Fibroblast of peridontal ligament (primary cell): ENCODE results near the gene HUNK.

ENCODE experiments used
- DNase-seq: peaks from one replicate; pipeline ENCODE4 v3.0.0-alpha.2; 2010; ENCODE audit errors: extremely low read depth

Gene HUNK

GRCh38 chr21:31952828-31953227 is 80.0 kb downstream of the HUNK start:
- no peak for DNase-seq

GRCh38 chr21:31957631-31958030 is 84.8 kb downstream of the HUNK start:
- DNase-seq = no peak

GRCh38 chr21:31959881-31960280 is 87.1 kb downstream of the HUNK start:
- DNase-seq = no peak

- DNase-seq = no peak
Observed at GRCh38 chr21:31961027-31961426, 88.2 kb downstream of the HUNK start.

- DNase-seq = no peak
Observed at GRCh38 chr21:31961704-31962103, 88.9 kb downstream of the HUNK start.

GRCh38 chr21:31964692-31965091 is 91.9 kb downstream of the HUNK start:
- DNase-seq = no peak

- no peak for DNase-seq
Observed at GRCh38 chr21:31967334-31967733, 94.5 kb downstream of the HUNK start.

- no peak for DNase-seq
Observed at GRCh38 chr21:31972622-31973021, 99.8 kb downstream of the HUNK start.

- DNase-seq = no peak
Observed at GRCh38 chr21:31973402-31973944, 100.7 kb downstream of the HUNK start.

- no peak for DNase-seq
Observed at GRCh38 chr21:31974454-31974985, 101.7 kb downstream of the HUNK start.

GRCh38 chr21:31975491-31975890 is 102.7 kb downstream of the HUNK start:
- DNase-seq = no peak

GRCh38 chr21:31977816-31978215 is 105.0 kb downstream of the HUNK start:
- DNase-seq = no peak

GRCh38 chr21:31983120-31983519 is 110.3 kb downstream of the HUNK start:
- no peak for DNase-seq

GRCh38 chr21:31983554-31983953 is 110.7 kb downstream of the HUNK start:
- DNase-seq = no peak

GRCh38 chr21:31985398-31985797 is 112.6 kb downstream of the HUNK start:
- no peak for DNase-seq

GRCh38 chr21:31986035-31986856 is 113.4 kb downstream of the HUNK start:
- DNase-seq = no peak

GRCh38 chr21:31987696-31988095 is 114.9 kb downstream of the HUNK start:
- DNase-seq = no peak

- peak; percentile 9 for DNase-seq
Observed at GRCh38 chr21:31988492-31989290, 115.9 kb downstream of the HUNK start.

GRCh38 chr21:31991356-31992331 is 118.8 kb downstream of the HUNK start:
- DNase-seq = no peak

GRCh38 chr21:31992391-31992790 is 119.6 kb downstream of the HUNK start:
- DNase-seq = no peak
